HG03565 (cell line): Measurements from ENCODE around the gene TTC28.
"Not testable (repeated sequence)": the region's sequence is repeated elsewhere in the genome, so short reads cannot be mapped to it uniquely, and the experiment has no call there.

Source experiments
- ATAC-seq: cut with Tn5 transposase; IDR thresholded peaks from one replicate; pipeline ENCODE4 v1.9.1; 2021; ENCODE audit warnings: mild to moderate bottlenecking, moderate library complexity; ENCODE audit not compliant: unreplicated experiment

TTC28 gene

GRCh38 chr22:28560743-28561101 is 118.9 kb downstream of the TTC28 start:
- not testable (repeated sequence) for ATAC-seq

GRCh38 chr22:28560046-28560742 is 119.4 kb downstream of the TTC28 start:
- ATAC-seq, result no peak

- ATAC-seq, result no peak
Observed at GRCh38 chr22:28557184-28557583, 122.5 kb downstream of the TTC28 start.

GRCh38 chr22:28553108-28553866 is 126.4 kb downstream of the TTC28 start:
- ATAC-seq, result not testable (repeated sequence)

GRCh38 chr22:28548406-28548805 is 131.2 kb downstream of the TTC28 start:
- no peak for ATAC-seq

- ATAC-seq, result no peak
Observed at GRCh38 chr22:28547132-28547842, 132.4 kb downstream of the TTC28 start.

GRCh38 chr22:28544431-28544868 is 135.2 kb downstream of the TTC28 start:
- ATAC-seq, result no peak

- ATAC-seq, result no peak
Observed at GRCh38 chr22:28542980-28543621, 136.5 kb downstream of the TTC28 start.

- ATAC-seq, result no peak
Observed at GRCh38 chr22:28541137-28541536, 138.5 kb downstream of the TTC28 start.

- ATAC-seq, result no peak
Observed at GRCh38 chr22:28538922-28539321, 140.7 kb downstream of the TTC28 start.

- not testable (repeated sequence) for ATAC-seq
Observed at GRCh38 chr22:28530565-28530964, 149.1 kb downstream of the TTC28 start.

- not testable (repeated sequence) for ATAC-seq
Observed at GRCh38 chr22:28529144-28529543, 150.5 kb downstream of the TTC28 start.

GRCh38 chr22:28521451-28521850 is 158.2 kb downstream of the TTC28 start:
- no peak for ATAC-seq

- no peak for ATAC-seq
Observed at GRCh38 chr22:28514321-28514821, 165.3 kb downstream of the TTC28 start.

GRCh38 chr22:28512387-28512786 is 167.3 kb downstream of the TTC28 start:
- not testable (repeated sequence) for ATAC-seq

GRCh38 chr22:28507896-28508295 is 171.7 kb downstream of the TTC28 start:
- ATAC-seq, result no peak

GRCh38 chr22:28506150-28506535 is 173.5 kb downstream of the TTC28 start:
- ATAC-seq, result no peak

GRCh38 chr22:28505416-28506149 is 174.1 kb downstream of the TTC28 start:
- no peak for ATAC-seq

- ATAC-seq, result no peak
Observed at GRCh38 chr22:28500006-28500405, 179.6 kb downstream of the TTC28 start.

GRCh38 chr22:28498044-28498443 is 181.6 kb downstream of the TTC28 start:
- no peak for ATAC-seq
